ENCODE results near the gene ARMC12. TPM values are rescaled to one million over a fixed set of nuclear protein-coding genes. Genes with fewer than 3 reads are reported as not detected.

ARMC12 gene
- total and polyA plus RNA-seq, 2 of the 13 experiments (the other 11 are each of a cell fraction or from before 2014, with no cell fraction given), result 1.3 TPM; not detected in 1

DNA sequence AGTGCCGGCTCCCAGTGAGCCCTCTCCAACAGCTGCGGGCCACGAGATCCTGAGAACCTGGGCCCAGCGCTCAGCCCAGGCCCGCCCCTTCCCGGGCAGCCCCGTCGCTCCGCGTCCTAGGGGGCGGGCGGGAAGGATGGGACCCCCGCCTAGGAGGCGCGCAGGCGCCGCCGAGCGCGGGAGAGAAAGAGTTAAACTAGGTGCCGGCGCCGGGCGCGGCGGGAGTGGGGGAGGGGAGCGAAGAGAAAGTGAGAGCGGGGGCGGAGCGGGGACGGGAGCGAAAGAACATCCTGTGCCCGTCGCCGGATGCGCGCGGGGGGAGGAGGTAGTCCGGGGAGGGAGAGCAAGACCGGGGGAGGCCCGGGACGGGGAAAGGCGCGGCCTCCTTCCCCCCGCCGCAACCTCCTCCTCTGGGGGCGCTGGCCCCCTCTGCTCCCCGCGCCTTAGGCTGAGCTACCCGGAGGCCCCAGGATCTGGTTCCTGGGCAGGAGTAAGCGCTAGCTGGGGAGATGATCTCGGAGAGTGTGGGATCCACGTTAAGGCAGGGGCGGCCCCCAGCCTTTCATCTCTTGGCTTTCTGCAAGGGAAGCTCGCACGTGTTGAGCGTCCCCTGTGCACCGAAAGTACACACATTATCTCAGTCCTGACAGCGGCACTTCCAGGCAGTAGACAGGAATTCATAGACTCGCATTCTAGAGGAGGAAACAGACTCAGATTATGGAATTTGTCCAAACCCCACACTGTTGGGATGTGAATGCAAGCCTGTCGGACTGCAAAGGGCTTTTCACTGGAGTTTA is 4.9 kb upstream of the ARMC12 start (continued):
- TF ChIP-seq, protein P1, sequence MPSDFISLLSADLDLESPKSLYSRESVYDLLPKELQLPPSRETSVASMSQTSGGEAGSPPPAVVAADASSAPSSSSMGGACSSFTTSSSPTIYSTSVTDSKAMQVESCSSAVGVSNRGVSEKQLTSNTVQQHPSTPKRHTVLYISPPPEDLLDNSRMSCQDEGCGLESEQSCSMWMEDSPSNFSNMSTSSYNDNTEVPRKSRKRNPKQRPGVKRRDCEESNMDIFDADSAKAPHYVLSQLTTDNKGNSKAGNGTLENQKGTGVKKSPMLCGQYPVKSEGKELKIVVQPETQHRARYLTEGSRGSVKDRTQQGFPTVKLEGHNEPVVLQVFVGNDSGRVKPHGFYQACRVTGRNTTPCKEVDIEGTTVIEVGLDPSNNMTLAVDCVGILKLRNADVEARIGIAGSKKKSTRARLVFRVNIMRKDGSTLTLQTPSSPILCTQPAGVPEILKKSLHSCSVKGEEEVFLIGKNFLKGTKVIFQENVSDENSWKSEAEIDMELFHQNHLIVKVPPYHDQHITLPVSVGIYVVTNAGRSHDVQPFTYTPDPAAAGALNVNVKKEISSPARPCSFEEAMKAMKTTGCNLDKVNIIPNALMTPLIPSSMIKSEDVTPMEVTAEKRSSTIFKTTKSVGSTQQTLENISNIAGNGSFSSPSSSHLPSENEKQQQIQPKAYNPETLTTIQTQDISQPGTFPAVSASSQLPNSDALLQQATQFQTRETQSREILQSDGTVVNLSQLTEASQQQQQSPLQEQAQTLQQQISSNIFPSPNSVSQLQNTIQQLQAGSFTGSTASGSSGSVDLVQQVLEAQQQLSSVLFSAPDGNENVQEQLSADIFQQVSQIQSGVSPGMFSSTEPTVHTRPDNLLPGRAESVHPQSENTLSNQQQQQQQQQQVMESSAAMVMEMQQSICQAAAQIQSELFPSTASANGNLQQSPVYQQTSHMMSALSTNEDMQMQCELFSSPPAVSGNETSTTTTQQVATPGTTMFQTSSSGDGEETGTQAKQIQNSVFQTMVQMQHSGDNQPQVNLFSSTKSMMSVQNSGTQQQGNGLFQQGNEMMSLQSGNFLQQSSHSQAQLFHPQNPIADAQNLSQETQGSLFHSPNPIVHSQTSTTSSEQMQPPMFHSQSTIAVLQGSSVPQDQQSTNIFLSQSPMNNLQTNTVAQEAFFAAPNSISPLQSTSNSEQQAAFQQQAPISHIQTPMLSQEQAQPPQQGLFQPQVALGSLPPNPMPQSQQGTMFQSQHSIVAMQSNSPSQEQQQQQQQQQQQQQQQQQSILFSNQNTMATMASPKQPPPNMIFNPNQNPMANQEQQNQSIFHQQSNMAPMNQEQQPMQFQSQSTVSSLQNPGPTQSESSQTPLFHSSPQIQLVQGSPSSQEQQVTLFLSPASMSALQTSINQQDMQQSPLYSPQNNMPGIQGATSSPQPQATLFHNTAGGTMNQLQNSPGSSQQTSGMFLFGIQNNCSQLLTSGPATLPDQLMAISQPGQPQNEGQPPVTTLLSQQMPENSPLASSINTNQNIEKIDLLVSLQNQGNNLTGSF (CRISPR knock-in tag; IDR thresholded peaks at IDR 0.05), result no peak
- TF ChIP-seq IKZF1 (IDR thresholded peaks at IDR 0.05), result no peak
- TF ChIP-seq ZNF777 (CRISPR knock-in tag; IDR thresholded peaks at IDR 0.05), result peak; percentile 66
- no peak; the same call in 1 of the 2 replicates for TF ChIP-seq HOXD1 (CRISPR knock-in tag; IDR thresholded peaks at IDR 0.05)
- TF ChIP-seq, protein P2, sequence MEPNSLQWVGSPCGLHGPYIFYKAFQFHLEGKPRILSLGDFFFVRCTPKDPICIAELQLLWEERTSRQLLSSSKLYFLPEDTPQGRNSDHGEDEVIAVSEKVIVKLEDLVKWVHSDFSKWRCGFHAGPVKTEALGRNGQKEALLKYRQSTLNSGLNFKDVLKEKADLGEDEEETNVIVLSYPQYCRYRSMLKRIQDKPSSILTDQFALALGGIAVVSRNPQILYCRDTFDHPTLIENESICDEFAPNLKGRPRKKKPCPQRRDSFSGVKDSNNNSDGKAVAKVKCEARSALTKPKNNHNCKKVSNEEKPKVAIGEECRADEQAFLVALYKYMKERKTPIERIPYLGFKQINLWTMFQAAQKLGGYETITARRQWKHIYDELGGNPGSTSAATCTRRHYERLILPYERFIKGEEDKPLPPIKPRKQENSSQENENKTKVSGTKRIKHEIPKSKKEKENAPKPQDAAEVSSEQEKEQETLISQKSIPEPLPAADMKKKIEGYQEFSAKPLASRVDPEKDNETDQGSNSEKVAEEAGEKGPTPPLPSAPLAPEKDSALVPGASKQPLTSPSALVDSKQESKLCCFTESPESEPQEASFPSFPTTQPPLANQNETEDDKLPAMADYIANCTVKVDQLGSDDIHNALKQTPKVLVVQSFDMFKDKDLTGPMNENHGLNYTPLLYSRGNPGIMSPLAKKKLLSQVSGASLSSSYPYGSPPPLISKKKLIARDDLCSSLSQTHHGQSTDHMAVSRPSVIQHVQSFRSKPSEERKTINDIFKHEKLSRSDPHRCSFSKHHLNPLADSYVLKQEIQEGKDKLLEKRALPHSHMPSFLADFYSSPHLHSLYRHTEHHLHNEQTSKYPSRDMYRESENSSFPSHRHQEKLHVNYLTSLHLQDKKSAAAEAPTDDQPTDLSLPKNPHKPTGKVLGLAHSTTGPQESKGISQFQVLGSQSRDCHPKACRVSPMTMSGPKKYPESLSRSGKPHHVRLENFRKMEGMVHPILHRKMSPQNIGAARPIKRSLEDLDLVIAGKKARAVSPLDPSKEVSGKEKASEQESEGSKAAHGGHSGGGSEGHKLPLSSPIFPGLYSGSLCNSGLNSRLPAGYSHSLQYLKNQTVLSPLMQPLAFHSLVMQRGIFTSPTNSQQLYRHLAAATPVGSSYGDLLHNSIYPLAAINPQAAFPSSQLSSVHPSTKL (CRISPR knock-in tag; IDR thresholded peaks at IDR 0.05), result peak; percentile 83
- peak; percentile 30; the same call in 1 of the 2 replicates for TF ChIP-seq ZNF556 (CRISPR knock-in tag; IDR thresholded peaks at IDR 0.05; ENCODE audit: borderline replicate concordance)
- TF ChIP-seq ZNF790 (CRISPR knock-in tag; IDR thresholded peaks at IDR 0.05; ENCODE audit: borderline replicate concordance), result no peak
- TF ChIP-seq RFXANK (CRISPR knock-in tag; IDR thresholded peaks at IDR 0.05), result peak; percentile 72; the same call in 1 of the 2 replicates
- peak; percentile 86 for TF ChIP-seq ZNF557 (CRISPR knock-in tag; IDR thresholded peaks at IDR 0.05)
- TF ChIP-seq RBM22 (optimal IDR thresholded peaks at IDR 0.05; ENCODE audit: low read length), result peak; percentile 67
- TF ChIP-seq SNRNP70 (IDR thresholded peaks at IDR 0.05; ENCODE audit: low read depth, low read length), result no peak
- TF ChIP-seq, protein P3, sequence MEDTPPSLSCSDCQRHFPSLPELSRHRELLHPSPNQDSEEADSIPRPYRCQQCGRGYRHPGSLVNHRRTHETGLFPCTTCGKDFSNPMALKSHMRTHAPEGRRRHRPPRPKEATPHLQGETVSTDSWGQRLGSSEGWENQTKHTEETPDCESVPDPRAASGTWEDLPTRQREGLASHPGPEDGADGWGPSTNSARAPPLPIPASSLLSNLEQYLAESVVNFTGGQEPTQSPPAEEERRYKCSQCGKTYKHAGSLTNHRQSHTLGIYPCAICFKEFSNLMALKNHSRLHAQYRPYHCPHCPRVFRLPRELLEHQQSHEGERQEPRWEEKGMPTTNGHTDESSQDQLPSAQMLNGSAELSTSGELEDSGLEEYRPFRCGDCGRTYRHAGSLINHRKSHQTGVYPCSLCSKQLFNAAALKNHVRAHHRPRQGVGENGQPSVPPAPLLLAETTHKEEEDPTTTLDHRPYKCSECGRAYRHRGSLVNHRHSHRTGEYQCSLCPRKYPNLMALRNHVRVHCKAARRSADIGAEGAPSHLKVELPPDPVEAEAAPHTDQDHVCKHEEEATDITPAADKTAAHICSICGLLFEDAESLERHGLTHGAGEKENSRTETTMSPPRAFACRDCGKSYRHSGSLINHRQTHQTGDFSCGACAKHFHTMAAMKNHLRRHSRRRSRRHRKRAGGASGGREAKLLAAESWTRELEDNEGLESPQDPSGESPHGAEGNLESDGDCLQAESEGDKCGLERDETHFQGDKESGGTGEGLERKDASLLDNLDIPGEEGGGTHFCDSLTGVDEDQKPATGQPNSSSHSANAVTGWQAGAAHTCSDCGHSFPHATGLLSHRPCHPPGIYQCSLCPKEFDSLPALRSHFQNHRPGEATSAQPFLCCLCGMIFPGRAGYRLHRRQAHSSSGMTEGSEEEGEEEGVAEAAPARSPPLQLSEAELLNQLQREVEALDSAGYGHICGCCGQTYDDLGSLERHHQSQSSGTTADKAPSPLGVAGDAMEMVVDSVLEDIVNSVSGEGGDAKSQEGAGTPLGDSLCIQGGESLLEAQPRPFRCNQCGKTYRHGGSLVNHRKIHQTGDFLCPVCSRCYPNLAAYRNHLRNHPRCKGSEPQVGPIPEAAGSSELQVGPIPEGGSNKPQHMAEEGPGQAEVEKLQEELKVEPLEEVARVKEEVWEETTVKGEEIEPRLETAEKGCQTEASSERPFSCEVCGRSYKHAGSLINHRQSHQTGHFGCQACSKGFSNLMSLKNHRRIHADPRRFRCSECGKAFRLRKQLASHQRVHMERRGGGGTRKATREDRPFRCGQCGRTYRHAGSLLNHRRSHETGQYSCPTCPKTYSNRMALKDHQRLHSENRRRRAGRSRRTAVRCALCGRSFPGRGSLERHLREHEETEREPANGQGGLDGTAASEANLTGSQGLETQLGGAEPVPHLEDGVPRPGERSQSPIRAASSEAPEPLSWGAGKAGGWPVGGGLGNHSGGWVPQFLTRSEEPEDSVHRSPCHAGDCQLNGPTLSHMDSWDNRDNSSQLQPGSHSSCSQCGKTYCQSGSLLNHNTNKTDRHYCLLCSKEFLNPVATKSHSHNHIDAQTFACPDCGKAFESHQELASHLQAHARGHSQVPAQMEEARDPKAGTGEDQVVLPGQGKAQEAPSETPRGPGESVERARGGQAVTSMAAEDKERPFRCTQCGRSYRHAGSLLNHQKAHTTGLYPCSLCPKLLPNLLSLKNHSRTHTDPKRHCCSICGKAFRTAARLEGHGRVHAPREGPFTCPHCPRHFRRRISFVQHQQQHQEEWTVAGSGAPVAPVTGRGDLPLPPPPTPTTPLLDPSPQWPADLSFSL (CRISPR knock-in tag; IDR thresholded peaks at IDR 0.05), result no peak

All from HepG2 (cell line).